ENCODE measurements around the gene GLRB. TPM values are rescaled to one million over a fixed set of nuclear protein-coding genes. Genes with fewer than 3 reads are reported as not detected.
"Not testable (repeated sequence)": the region's sequence is repeated elsewhere in the genome, so short reads cannot be mapped to it uniquely, and the experiment has no call there.

Gene GLRB
- total RNA-seq, 1 donor from 2014 or later: 23.1 TPM

DNA sequence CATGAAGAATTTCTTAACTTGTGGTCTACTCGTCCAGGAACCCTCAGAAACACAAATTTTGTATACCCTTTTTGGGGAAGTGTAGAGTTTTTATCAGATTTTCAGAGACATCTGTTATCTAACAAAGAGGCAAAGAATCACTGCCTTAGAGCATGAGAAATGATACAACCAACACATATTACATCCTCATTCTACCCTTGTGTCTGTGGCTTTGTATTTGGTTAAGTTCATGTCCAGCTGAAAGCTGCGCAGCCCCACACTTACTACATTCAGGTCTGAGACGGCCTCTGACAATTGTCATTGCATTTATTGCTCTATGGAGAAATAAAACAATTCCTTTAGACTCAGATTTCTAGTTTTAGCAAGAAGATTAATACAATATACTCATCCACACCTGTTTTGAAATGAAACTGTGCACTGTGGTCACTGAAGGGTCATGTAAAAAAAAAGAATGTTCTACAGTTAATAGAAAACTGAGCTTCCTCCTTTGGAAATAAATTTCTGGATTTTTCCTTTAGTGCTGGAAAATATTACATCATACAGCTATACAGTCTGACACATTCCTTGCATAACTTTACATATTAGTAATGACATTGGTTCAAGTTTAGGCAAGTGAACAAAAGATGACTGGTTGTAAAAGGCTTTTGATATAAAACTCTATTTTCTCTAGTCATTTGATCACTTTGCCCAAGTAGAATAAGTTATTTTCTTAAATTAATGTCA lies 39.8 kb downstream of the GLRB start:
- intact Hi-C loops (cut with DNase I): no loop called here
- DNase-seq (ENCODE audit: low spot score): no peak

DNA sequence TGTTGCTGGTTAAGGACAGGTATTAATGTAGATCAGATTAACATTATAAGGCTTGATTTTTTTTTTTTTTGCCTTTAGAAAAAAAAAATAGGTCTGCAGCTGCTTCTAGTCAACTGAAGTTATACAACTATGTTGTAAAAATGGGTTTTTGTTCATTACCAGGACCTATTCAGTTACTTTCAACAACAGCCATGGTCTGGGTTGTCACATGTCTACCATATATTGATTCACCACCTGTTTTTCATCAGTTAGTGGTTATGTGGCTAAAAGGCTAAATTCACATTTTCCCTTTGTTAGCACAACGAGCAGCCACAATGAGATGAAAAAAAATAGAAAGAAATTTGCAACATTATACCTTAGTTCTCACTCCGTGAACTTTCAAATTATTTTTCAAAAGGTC lies 45.5 kb downstream of the GLRB start:
- intact Hi-C loops (cut with DNase I): no loop called here
- DNase-seq (ENCODE audit: low spot score): no peak

DNA sequence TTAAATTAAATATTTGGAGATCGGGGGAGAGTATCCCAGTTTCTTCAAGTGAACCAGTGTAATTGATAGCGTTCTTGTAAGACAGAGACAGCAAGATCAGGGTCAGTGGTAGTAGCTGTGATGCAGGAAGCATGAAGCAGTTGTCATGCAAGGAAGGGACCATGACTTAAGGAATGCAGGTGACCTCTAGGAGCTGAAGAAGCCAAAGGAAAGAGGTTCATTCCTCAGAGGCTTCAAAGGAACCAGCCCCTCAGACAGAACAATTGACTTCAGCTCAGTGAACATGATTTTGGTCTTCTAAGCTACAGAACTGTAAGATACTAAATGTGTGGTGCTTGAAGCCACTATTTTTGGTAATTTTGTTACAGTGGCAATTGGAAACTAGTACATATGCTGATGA lies 51.6 kb downstream of the GLRB start:
- no peak for DNase-seq (ENCODE audit: low spot score)
- intact Hi-C loops (cut with DNase I): no loop called here

DNA sequence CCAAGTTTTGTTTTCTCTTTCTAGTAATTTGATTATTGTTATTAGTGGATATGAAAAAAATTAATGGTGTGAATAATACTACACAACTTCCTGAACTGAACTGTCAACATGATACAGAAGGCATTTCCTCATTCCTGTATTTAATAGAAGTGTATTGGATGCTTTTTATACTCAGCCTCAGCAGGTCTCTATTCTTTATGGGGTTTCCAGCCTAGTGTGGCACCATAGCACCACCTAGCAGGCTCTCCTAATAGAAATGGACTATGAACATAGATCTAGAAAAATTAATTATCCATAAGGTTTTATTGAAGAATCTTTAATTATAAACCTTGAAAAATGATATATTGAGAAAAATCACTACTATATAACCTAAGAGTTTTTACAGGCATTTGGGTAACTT lies 52.4 kb downstream of the GLRB start:
- intact Hi-C loops (cut with DNase I): no loop called here
- no peak for DNase-seq (ENCODE audit: low spot score)

DNA sequence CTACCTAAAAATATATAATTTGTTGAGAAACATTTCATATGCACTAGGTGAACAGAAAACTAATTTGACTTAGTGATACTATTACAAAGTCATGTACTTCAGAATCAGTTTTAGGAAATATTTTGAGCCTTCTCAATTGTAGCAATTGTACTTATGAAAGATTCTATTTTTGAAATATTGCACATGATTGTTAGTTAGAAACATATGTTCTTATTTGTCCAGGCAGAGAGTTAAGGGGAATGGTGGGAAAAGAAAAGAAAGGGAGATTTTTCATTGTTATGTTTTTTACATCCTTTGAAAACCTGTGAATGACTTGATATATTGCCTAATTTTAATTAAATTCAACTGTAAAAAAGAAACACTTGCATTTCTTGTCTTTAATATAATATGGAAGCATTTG lies 66.0 kb downstream of the GLRB start:
- DNase-seq (ENCODE audit: low spot score): no peak
- intact Hi-C loops (cut with DNase I): no loop called here

DNA sequence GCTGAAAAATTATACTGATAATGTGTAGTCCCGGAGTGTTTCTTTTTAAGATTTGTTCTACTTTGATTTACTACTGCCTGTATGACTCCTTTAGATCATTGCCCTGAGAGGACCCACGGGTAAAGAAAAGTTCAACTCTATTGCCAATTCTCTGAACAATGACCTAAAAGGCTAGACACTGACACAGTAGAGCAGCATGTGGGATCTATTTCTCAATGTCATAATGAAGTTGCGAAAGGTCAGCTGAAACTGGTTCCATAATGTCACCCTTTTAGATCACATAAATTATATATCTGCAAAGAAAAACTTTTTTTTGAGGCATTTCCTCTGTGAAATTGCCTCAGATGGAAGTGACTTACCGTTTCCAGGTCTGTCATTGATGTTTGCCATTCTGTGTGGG lies 67.4 kb downstream of the GLRB start:
- no peak for DNase-seq (ENCODE audit: low spot score)
- intact Hi-C loops (cut with DNase I): no loop called here

DNA sequence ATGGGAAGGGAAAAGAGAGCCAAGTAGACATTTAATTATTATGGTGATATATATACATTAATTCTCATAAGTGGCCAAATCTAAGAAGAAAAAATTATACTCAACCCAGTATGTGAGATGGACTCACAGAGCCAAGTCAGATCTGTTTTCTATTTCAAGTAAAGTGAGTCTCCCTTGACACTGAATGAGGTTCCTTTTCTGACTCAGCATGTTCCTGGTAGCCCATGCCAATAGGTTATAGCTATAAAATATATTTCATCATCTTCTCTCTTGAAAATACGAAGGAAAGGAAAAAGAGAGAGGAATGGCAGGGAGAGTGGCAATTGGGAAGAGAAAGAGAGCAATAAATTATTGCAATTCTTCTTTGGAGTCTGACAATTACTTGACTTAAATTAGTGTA lies 75.8 kb downstream of the GLRB start:
- intact Hi-C loops (cut with DNase I): no loop called here
- no peak for DNase-seq (ENCODE audit: low spot score)

DNA sequence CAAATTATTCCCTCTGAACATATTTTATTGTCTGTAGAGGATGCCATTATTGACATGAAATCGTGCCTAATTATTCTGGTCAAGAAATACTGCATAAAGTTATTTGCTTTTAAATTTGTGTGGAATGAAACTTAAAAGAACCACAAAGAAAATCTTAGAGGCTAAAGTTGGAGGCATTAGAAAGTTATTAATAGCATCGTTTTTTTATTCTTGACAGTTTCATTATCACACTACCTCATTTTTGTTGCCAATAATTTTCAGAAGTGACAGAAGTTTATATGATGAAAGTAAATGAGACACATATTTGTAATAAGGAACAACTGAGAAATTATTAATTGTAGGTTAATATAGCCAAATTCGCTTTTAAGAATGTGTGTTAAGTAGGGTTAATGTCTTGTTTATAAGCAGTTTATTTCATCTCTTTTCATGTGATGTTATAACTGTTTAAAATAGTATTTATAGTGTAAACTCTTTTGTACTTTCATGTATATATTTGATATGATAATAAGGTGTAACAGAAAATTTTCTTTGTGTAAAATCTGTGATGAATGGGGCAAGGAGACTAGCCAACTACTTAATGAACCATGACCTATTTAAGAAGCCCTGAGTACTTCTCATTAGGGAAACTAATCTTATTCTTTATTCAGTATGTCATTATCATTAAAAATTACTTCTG lies 90.1 kb downstream of the GLRB start:
- intact Hi-C loops (cut with DNase I): no loop called here
- no peak for DNase-seq (ENCODE audit: low spot score)

DNA sequence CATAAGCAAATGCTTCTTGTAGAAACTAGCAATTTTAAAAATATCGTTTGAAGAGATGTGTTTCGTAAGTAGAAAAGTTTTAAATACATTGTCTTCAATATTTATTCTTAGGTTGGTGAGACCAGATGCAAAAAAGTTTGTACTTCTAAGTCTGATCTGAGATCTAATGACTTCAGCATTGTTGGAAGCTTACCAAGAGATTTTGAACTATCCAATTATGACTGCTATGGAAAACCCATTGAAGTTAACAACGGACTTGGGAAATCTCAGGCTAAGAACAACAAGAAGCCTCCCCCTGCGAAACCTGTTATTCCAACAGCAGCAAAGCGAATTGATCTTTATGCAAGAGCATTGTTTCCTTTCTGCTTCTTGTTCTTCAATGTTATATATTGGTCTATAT lies 94.4 kb downstream of the GLRB start:
- DNase-seq (ENCODE audit: low spot score): no peak
- intact Hi-C loops (cut with DNase I): no loop called here

DNA sequence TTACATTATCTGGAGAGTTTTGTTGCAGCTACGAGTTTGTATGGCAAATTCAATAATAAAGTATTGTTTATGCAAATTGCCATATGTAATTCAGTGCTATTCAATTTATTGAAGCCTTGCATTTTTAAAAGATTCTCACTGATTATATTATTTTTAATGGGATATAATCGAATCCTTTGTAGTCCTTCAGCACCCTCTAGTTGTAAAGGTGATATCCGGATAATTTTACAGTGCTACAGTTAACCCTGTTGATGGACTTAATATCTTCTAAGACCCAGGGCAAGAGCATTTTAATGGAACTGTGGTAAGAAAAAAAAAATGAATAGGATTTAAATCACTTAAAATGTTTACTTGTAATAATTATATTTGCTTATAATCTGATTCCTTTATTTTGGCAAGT lies 96.1 kb downstream of the GLRB start:
- no peak for DNase-seq (ENCODE audit: low spot score)

DNA sequence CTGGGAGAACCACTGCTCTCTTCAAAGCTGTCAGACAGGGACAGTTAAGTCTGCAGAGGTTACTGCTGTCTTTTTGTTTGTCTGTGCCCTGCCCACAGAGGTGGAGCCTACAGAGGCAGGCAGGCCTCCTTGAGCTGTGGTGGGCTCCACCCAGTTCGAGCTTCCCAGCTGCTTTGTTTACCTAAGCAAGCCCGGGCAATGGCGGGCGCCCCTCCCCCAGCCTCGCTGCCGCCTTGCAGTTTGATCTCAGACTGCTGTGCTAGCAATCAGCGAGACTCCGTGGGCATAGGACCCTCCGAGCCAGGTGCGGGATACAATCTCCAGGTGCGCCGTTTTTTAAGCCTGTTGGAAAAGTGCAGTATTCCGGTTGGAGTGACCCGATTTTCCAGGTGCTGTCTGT lies 104.3 kb downstream of the GLRB start:
- DNase-seq (ENCODE audit: low spot score); intact Hi-C loops (cut with DNase I): not testable (repeated sequence)

More for the DNA sequence above, 96.1 kb downstream of the GLRB start:
- intact Hi-C loops (cut with DNase I): no loop called here

DNA sequence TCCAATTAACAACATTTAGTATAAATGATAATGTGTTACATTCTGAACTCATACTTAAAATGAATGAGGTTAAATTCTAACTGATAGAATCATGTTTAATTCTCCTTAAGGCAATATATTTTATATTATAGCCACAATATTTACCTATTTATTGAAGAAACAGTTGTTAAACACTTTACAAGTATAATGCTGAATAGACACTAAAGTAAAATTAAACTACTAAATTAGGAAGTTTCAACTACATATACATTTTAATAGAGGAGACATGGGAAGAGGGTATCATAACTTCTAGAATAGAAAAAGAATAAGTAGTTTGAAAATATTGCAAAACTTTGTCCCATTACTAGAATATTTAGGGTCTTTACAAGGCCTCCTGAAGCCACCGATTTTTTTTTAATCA lies 108.3 kb downstream of the GLRB start:
- DNase-seq (ENCODE audit: low spot score): no peak
- intact Hi-C loops (cut with DNase I): no loop called here

DNA sequence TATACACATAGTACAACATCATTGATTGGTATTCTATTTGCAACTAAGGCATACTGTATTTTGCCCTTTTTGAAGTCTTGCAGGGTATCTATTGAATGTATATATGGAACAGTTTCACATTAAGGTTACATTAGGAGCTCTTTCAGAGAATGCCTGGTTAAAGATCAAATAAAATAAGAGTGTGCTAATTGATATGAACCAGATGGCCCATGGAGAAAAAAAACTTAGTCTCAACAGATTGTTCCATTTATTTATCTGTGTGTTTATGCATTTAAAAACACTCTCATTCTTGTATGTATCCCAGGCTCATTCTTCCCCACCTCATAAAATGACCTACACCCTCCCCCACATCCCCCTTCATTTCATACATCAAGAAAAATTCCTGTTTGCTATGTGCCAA lies 109.4 kb downstream of the GLRB start:
- intact Hi-C loops (cut with DNase I): no loop called here
- no peak for DNase-seq (ENCODE audit: low spot score)

DNA sequence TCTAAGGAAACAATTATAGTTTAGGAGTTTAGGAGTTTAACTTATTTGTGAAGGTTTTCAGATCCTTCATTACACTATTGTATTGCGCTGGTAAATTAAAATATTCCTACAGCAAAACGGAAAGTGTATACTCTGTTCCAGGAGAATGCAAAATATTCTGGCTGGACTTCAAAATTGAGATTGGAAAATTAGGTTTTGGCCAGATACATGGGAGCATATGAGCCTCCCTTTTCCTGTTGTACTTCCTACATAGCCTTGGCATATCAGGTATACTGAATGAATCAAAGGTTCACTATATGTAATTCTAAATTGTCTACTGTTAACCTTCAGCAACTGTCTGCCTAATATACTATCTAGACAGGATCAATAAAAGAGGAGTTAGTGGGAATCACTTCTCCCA lies 119.4 kb downstream of the GLRB start:
- intact Hi-C loops (cut with DNase I): no loop called here
- DNase-seq (ENCODE audit: low spot score): no peak

DNA sequence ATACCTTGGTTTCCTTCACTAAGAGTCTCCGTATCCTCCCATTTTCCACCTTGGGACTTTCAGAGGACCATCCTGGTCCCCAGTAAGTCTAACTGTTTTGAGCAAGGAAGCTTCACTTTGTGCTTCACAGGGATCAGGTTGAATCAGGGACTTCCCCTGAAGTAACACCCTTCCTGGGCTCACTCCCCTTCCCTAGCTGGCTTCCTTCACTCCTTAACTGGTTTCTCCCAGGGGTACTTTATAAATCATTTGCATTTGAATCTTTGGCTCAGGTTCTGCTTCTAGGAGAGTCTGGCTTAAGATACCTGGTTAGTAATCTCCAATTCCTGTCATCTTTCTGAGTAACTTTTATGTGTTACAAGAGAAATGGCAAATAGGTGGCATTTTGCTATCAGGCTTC lies 120.1 kb downstream of the GLRB start:
- intact Hi-C loops (cut with DNase I): no loop called here
- no peak for DNase-seq (ENCODE audit: low spot score)

DNA sequence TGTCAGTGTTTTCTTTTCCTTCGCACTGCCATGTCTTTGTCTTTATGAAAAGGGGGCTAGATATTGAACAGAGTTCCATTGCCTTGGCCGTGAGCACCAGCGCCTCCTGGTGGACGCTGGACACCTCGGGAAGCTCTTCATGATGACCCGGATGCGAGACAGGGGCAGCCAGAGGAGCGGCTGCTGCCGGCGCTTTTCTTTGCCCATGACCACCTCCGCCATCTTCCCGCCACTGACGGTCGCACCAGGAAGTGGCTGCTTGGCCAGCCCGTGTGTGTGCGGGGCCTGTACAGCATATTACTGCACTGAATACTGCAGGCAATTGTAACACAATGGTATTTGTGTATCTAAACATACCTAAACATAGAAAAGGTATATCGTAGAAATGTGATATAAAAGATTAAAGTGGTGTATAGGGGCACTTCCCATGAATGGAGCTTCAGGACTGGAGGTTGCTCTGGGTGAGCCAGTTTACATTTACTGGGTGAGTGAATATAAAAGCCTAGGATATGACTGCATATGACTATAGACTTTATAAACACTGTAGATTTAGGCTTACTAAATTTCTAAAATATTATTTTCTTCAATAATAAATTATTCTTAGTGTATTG lies 128.8 kb downstream of the GLRB start:
- intact Hi-C loops (cut with DNase I): no loop called here
- DNase-seq (ENCODE audit: low spot score): no peak

DNA sequence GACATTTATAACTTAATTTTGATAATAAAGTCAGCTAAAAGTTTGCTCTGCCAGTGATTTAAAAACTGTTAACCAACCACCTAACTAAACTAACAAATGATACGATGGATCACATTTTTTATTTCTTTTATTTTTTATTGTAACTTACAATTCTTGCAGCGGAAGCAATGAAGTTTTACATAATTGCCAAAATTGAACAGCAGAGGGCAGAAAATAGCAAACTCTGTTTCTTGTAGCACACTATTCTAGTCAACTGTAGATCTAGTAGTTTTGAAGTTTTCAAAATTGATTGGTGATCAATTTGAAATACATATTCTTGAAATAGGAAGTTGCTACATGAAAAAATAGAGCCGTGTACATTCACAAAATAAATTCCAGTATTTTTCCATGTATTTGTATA lies 141.8 kb downstream of the GLRB start:
- intact Hi-C loops (cut with DNase I): loop anchor here (5.0 kb wide), 1 partner anchor 760 kb away; no protein-coding TSS in a partner anchor

DNA sequence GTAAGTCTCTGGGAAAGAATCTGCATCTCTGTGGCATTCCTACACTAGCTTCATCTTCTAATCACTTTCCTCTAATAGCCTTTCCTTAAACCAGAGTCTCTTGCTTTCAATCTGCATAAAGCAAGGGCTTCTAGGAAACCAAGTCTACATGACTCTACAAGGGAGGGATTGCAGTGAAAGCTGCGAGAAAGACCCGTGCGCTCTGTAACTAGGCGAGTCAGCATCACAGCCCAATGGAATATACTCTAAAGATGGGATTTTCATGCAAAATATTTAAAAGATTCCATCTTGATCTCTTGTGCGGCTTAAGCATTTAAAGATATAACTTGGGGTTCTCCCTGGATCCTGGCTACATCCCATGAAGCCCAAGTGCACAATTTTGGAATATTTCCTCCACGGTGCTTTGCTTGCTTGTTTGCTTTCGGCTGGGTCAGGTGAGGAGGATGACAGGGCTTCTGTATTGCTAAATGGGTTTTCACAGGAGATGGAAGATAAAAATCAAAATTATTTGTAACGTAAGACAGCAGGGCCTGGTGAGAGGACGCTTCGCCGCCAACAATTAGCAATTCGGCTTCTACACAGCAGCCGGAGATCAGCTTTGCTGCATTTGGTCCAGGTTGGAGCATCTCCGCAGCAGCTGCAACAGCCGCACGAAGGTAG lies 143.9 kb downstream of the GLRB start:
- DNase-seq (ENCODE audit: low spot score): no peak
- intact Hi-C loops (cut with DNase I): loop anchor here (5.0 kb wide), 1 partner anchor 757 kb away; no protein-coding TSS in a partner anchor

More for the DNA sequence above, 141.8 kb downstream of the GLRB start:
- no peak for DNase-seq (ENCODE audit: low spot score)

DNA sequence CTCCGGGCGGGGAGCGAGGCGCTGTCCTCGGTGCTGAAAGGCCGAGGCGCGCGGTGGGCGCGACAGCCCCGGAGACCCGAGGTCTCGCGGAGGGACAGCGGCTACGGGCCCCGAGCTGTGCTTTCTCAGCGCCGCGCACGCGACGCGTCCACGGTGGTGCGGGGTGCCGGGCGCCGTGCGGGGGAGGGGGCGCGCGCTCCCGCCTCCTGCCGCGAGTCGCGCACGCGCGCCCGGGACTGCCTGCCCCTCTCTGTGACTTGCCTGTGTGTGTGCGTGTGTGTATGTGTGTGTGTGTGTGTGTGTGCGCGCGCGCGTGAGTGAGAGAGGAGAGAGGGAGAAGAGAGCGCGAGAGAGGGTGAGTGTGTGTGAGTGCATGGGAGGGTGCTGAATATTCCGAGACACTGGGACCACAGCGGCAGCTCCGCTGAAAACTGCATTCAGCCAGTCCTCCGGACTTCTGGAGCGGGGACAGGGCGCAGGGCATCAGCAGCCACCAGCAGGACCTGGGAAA lies 144.5 kb downstream of the GLRB start, which contains the start of gene GRIA2:
GRIA2 (plus strand) TSS at position 358 of the 511 bp plus-strand sequence. CDS start 315 bp downstream, outside the sequence.
- intact Hi-C loops (cut with DNase I): no loop called here
- no peak for DNase-seq (ENCODE audit: low spot score)

DNA sequence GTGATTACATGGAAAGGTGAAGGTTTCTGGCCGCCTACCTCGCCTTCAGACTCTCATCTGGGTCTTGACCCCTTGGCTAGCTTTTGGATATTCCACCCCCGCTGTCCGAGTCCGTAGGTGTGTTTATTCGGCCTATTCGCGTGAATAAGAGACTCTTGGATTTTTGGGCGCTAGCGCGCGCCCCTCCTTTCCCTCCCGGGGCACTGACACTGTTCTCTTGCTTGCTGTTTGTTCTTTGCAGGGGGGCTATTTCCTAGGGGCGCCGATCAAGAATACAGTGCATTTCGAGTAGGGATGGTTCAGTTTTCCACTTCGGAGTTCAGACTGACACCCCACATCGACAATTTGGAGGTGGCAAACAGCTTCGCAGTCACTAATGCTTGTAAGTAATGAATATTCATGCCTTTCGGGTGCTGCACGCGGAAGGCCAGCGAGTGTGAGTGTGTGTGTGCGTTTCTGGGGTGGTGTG lies 145.5 kb downstream of the GLRB start:
- DNase-seq (ENCODE audit: low spot score): no peak
- intact Hi-C loops (cut with DNase I): no loop called here

Measured in cardiac septum (tissue), 1 donor.